Measurements from ENCODE around the gene SS18L1. TPM values are rescaled to one million over a fixed set of nuclear protein-coding genes. Genes with fewer than 3 reads are reported as not detected.

SS18L1 gene
- total and polyA plus RNA-seq, 12 donors, result 9.0 to 45.7 (median 14.4) TPM

- H3K36me3 ChIP-seq (replicated peaks in 1 of 2), result no peaks in the 10 kb centered on the region
- TF ChIP-seq CTCF (IDR thresholded peaks at IDR 0.05) (no peak), POLR2A (IDR thresholded peaks at IDR 0.05) (no peak)
- intact Hi-C loops (cut with DNase I), result no loop called here
- peaks cover 7 to 8% of the 10 kb centered on the region in 2 donors for H3K4me1 ChIP-seq (replicated peaks in 1 of 2)
- H3K27me3 ChIP-seq, result peaks cover 9% of the 10 kb centered on the region
- no peak for DNase-seq
- H3K4me3 ChIP-seq, result no peak overlapping the region
- WGBS, 4 donors, result 86 to 92% (median 90%) methylated on average over 7 to 13 of the region's 13 CpGs
- no peaks in the 10 kb centered on the region for H3K9me3 ChIP-seq (replicated peaks in 1 of 3)
- H3K27ac ChIP-seq, result no peak overlapping the region
These were observed 81.5 kb downstream of the SS18L1 start for GRCh38 chr20:62225026-62225425.

GRCh38 chr20:62225820-62226635, 82.5 kb downstream of the SS18L1 start:
- Histone ChIP-seq H3K27ac (no peak overlapping the region), H3K9me3 (replicated peaks in 1 of 3) (no peaks in the 10 kb centered on the region), H3K36me3 (replicated peaks in 1 of 2) (no peaks in the 10 kb centered on the region), H3K4me3 (no peak overlapping the region), H3K27me3 (peaks cover 9% of the 10 kb centered on the region), H3K4me1 (replicated peaks in 1 of 2) (no peaks in the 10 kb centered on the region)
- TF ChIP-seq POLR2A (IDR thresholded peaks at IDR 0.05) (no peak), CTCF (IDR thresholded peaks at IDR 0.05) (no peak)
- intact Hi-C loops (cut with DNase I), result no loop called here
- WGBS, 4 donors, result 76 to 81% (median 78%) methylated on average over 14 to 17 of the region's 17 CpGs
- DNase-seq, result no peak

- Histone ChIP-seq H3K36me3 (replicated peaks in 1 of 2) (no peaks in the 10 kb centered on the region), H3K9me3 (replicated peaks in 1 of 3) (no peaks in the 10 kb centered on the region), H3K4me3 (no peak overlapping the region), H3K27ac (no peak overlapping the region), H3K27me3 (peaks cover 9% of the 10 kb centered on the region), H3K4me1 (replicated peaks in 1 of 2) (no peaks in the 10 kb centered on the region)
- no peak for DNase-seq
- intact Hi-C loops (cut with DNase I), result no loop called here
- TF ChIP-seq CTCF (IDR thresholded peaks at IDR 0.05) (no peak), POLR2A (IDR thresholded peaks at IDR 0.05) (no peak)
- WGBS, 4 donors, result 75 to 80% (median 77%) methylated on average over 17 to 24 of the region's 24 CpGs
These were observed 83.4 kb downstream of the SS18L1 start for GRCh38 chr20:62226707-62227590.

- H3K4me1 ChIP-seq (replicated peaks in 1 of 2), result no peaks in the 10 kb centered on the region
- H3K4me3 ChIP-seq, result no peak overlapping the region
- H3K9me3 ChIP-seq (replicated peaks in 1 of 3), result no peaks in the 10 kb centered on the region
- H3K27me3 ChIP-seq, result peaks cover 3% of the 10 kb centered on the region
- H3K27ac ChIP-seq, result no peak overlapping the region
- 60 to 69% (median 62%) methylated on average over 1 to 10 of the region's 10 CpGs for WGBS, 4 donors
- TF ChIP-seq CTCF (IDR thresholded peaks at IDR 0.05) (no peak), POLR2A (IDR thresholded peaks at IDR 0.05) (no peak)
- DNase-seq, result no peak
- H3K36me3 ChIP-seq (replicated peaks in 1 of 2), result no peaks in the 10 kb centered on the region
- intact Hi-C loops (cut with DNase I), result no loop called here
These were observed 84.0 kb downstream of the SS18L1 start for GRCh38 chr20:62227591-62227976.
